Sigmoid colon (tissue), 7 donors: Measurements from ENCODE around the gene NHP2. TPM values are rescaled to one million over a fixed set of nuclear protein-coding genes. Genes with fewer than 3 reads are reported as not detected.
"Not testable (repeated sequence)": the region's sequence is repeated elsewhere in the genome, so short reads cannot be mapped to it uniquely, and the experiment has no call there.

Source experiments
- DNase-seq: peaks from one replicate; pipeline ENCODE4 v3.0.0-alpha.2; 2019
- H3K27ac ChIP-seq, 4 donors: fragments of 200-600 bp; sonication (generic); one replicate each; pipeline ENCODE4 v1.5.1; 2016 to 2019; ENCODE audit warnings: mild to moderate bottlenecking in 1 of 4
- H3K27me3 ChIP-seq, 3 donors: fragments of 200-600 bp; sonication (generic); one replicate each; pipeline ENCODE4 v1.5.1; 2019; ENCODE audit warnings: mild to moderate bottlenecking in 1 of 3
- H3K36me3 ChIP-seq, 4 donors: fragments of 200-600 bp; sonication (generic); one replicate each; pipeline ENCODE4 v1.5.1; 2016 to 2019
- H3K4me1 ChIP-seq, 4 donors: fragments of 200-600 bp; sonication (generic); one replicate each; pipeline ENCODE4 v1.5.1; 2017 to 2019
- H3K4me3 ChIP-seq, 4 donors: fragments of 200-600 bp; sonication (generic); one replicate each; pipeline ENCODE4 v1.5.1; 2017 to 2019; ENCODE audit warnings: mild to moderate bottlenecking in 2 of 4, moderate library complexity in 1 of 4
- H3K9me3 ChIP-seq, 4 donors: fragments of 200-600 bp in 3 of 4; sonication (generic) in 3 of 4; one replicate each; pipeline versions ENCODE4 v1.5.1 to v1.6.1; 2013 to 2019
- EP300 ChIP-seq, 4 donors: sonication (generic); formaldehyde crosslinking; IDR thresholded peaks; one replicate each; pipeline ENCODE4 v1.6.1; 2017; ENCODE audit warnings: antibody characterized with exemption in 4 of 4
- POLR2A ChIP-seq, 2 donors: fragments of 450-650 bp; IDR thresholded peaks; one replicate each; pipeline ENCODE4 v1.6.1; 2016; ENCODE audit warnings: antibody characterized with exemption in 2 of 2, mild to moderate bottlenecking in 2 of 2, moderate library complexity in 2 of 2
- POLR2AphosphoS5 ChIP-seq, 4 donors: sonication (generic); formaldehyde crosslinking; IDR thresholded peaks; one replicate each; pipeline ENCODE4 v1.6.1; 2017; ENCODE audit warnings: antibody characterized with exemption in 4 of 4
- WGBS, 2 donors: extraction: QIAGEN DNeasy Blood & Tissue Kit; methylation state at CpG; one replicate each; pipeline ENCODE4 v1.1.7; 2013; 5-methylcytosine and 5-hydroxymethylcytosine counted together
- intact Hi-C: fragments of 100-400 bp; cut with DNase I; formaldehyde crosslinking; loops from one replicate; pipeline ENCODE4 v1.15.1; 2023
- polyA plus RNA-seq, 3 donors: library from polyadenylated mRNA; stranded (reverse); fragments of 200-250 nt; gene quantifications; one replicate each; pipeline ENCODE4 v1.2.3, GENCODE V29; 2013
- total RNA-seq, 4 donors: library from RNA; depleted of rRNA; stranded (reverse); fragments of >200 nt; gene quantifications; one replicate each; pipeline ENCODE4 v1.1.0, GENCODE V29; 2016
- TF ChIP-seq, protein P1 (sequence below), 4 experiments: fragments of 450-650 bp in 3 of 4; fragments of 200-600 bp in 1 of 4; IDR thresholded peaks; one replicate each; pipeline ENCODE4 v1.5.1; 2016 to 2019; ENCODE audit warnings: antibody characterized with exemption in 4 of 4, mild to moderate bottlenecking in 3 of 4, moderate library complexity in 2 of 4
- donor health status: healthy with polysubstance abuse.
- donor health status: Bipolar disorder and iron deficiency.
- donor health status: healthy.

The NHP2 gene
- total and polyA plus RNA-seq, 7 donors, result 77.8 to 231 (median 165) TPM

DNA sequence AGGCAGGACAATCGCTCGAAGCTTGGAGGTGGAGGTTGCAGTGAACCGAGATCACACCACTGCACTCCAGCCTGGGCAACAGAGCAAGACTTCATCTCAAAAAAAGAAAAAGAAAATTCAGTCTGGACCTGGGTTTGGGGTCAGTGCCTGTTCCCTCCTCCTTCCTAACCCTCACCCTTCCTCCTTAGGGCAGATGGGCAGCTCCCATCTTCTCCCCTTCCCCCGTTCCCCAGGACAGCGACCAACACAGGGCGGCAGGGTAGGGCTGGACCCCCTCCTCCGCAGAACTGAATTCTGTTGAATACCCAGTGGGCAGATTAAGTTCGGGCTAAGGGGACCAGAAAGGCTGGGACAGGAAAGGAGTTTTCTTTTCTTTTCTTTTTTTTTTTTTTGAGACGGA, 24.4 kb downstream of the NHP2 start:
- H3K27me3 ChIP-seq, result no peaks in the 10 kb centered on the region
- H3K36me3 ChIP-seq, result peaks cover 0 to 9% (median 0%) of the 10 kb centered on the region in 4 donors
- no peak for DNase-seq
- peaks cover 0 to 21% (median 14%) of the 10 kb centered on the region in 4 donors for H3K4me1 ChIP-seq
- no peaks in the 10 kb centered on the region for H3K9me3 ChIP-seq
- no peak overlapping the region for H3K4me3 ChIP-seq
- WGBS, 2 donors, result 95 to 97% methylated on average over 9 of the region's 9 CpGs
- TF ChIP-seq EP300 (IDR thresholded peaks at IDR 0.05) (no peak), POLR2AphosphoS5 (IDR thresholded peaks at IDR 0.05) (no peak)
- intact Hi-C loops, result no loop called here
- H3K27ac ChIP-seq, result no peak overlapping the region

DNA sequence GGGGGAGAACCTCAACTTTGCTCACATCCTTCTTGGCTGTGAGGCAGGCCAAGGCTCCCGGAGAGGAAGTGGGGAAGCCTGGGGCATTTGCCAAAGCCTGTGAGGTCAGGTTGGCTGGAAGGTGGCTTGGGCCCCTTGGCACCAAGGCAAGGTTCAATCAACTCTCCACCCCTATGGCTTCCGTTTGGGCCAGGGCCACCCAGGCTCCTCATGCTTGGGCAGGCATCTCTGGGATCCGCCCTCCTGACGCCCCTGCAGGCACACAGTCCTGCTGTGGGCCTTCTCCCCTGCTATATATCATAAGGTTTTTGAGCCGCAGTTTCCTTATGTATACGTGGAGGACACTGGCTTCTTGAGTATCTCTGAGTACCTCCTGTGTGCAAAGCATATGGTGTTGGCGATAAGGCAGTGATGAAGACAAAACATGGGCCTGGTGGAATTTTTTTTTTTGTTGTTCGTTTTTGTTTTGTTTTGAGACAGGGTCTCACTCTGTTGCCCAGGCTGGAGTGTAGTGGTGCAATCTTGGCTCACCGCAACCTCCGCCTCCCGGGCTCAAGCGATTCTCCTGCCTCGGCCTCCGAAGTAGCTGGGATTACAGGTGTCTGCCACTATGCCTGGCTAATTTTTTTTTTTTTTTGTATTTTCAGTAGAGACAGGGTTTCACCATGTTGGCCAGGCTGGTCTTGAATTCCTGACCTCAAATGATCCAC, 26.2 kb downstream of the NHP2 start:
- H3K4me3 ChIP-seq, H3K27ac ChIP-seq, H3K36me3 ChIP-seq, H3K9me3 ChIP-seq, H3K27me3 ChIP-seq, intact Hi-C loops, DNase-seq: not testable (repeated sequence)
- WGBS, 2 donors, result 84 to 88% methylated on average over 14 of the region's 14 CpGs
- peaks cover 0 to 37% (median 27%) of the 10 kb centered on the region in 4 donors for H3K4me1 ChIP-seq

DNA sequence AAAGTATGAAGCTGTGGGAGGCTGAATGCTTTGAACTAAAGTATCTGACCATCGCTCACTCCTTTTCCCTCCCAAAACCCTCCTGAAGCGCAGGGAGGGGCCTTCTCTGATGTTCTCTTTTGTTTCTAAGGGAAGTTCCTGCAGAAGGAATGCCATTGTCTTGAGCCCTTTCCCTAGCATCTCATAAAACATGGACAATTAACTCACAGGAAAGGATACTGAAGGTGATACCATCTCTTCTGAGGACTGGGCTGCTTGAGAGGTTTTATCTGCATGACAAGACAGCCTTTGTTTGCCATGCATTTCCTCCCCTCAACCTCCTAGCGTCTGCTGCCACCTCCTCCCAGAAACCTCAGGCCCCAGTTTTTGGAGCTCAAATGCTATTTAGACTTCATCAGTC, 27.1 kb downstream of the NHP2 start:
- H3K27ac ChIP-seq, result no peak overlapping the region
- H3K4me3 ChIP-seq, result no peak overlapping the region
- peaks cover 0 to 37% (median 28%) of the 10 kb centered on the region in 4 donors for H3K4me1 ChIP-seq
- intact Hi-C loops, result no loop called here
- no peak for DNase-seq
- WGBS, 2 donors, result 82 to 87% methylated on average over 3 of the region's 3 CpGs
- H3K9me3 ChIP-seq, result no peaks in the 10 kb centered on the region
- no peaks in the 10 kb centered on the region for H3K36me3 ChIP-seq
- TF ChIP-seq, protein P1, sequence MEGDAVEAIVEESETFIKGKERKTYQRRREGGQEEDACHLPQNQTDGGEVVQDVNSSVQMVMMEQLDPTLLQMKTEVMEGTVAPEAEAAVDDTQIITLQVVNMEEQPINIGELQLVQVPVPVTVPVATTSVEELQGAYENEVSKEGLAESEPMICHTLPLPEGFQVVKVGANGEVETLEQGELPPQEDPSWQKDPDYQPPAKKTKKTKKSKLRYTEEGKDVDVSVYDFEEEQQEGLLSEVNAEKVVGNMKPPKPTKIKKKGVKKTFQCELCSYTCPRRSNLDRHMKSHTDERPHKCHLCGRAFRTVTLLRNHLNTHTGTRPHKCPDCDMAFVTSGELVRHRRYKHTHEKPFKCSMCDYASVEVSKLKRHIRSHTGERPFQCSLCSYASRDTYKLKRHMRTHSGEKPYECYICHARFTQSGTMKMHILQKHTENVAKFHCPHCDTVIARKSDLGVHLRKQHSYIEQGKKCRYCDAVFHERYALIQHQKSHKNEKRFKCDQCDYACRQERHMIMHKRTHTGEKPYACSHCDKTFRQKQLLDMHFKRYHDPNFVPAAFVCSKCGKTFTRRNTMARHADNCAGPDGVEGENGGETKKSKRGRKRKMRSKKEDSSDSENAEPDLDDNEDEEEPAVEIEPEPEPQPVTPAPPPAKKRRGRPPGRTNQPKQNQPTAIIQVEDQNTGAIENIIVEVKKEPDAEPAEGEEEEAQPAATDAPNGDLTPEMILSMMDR (IDR thresholded peaks at IDR 0.05), result no peak
- TF ChIP-seq POLR2A (IDR thresholded peaks at IDR 0.05) (no peak), POLR2AphosphoS5 (IDR thresholded peaks at IDR 0.05) (no peak), EP300 (IDR thresholded peaks at IDR 0.05) (no peak)
- H3K27me3 ChIP-seq, result no peaks in the 10 kb centered on the region

- H3K27ac ChIP-seq, result no peak overlapping the region
- TF ChIP-seq POLR2A (IDR thresholded peaks at IDR 0.05) (no peak), POLR2AphosphoS5 (IDR thresholded peaks at IDR 0.05) (no peak), EP300 (IDR thresholded peaks at IDR 0.05) (no peak)
- TF ChIP-seq, protein P1 (IDR thresholded peaks at IDR 0.05), result no peak
- intact Hi-C loops, result no loop called here
- no peaks in the 10 kb centered on the region for H3K9me3 ChIP-seq
- 87 to 88% methylated on average over 10 of the region's 10 CpGs for WGBS, 2 donors
- H3K4me3 ChIP-seq, result no peak overlapping the region
- H3K36me3 ChIP-seq, result no peaks in the 10 kb centered on the region
- no peak for DNase-seq
- peaks cover 0 to 43% (median 34%) of the 10 kb centered on the region in 4 donors for H3K4me1 ChIP-seq
- no peaks in the 10 kb centered on the region for H3K27me3 ChIP-seq
These were observed 28.3 kb downstream of the NHP2 start for GRCh38 chr5:178125253-178125906.

DNA sequence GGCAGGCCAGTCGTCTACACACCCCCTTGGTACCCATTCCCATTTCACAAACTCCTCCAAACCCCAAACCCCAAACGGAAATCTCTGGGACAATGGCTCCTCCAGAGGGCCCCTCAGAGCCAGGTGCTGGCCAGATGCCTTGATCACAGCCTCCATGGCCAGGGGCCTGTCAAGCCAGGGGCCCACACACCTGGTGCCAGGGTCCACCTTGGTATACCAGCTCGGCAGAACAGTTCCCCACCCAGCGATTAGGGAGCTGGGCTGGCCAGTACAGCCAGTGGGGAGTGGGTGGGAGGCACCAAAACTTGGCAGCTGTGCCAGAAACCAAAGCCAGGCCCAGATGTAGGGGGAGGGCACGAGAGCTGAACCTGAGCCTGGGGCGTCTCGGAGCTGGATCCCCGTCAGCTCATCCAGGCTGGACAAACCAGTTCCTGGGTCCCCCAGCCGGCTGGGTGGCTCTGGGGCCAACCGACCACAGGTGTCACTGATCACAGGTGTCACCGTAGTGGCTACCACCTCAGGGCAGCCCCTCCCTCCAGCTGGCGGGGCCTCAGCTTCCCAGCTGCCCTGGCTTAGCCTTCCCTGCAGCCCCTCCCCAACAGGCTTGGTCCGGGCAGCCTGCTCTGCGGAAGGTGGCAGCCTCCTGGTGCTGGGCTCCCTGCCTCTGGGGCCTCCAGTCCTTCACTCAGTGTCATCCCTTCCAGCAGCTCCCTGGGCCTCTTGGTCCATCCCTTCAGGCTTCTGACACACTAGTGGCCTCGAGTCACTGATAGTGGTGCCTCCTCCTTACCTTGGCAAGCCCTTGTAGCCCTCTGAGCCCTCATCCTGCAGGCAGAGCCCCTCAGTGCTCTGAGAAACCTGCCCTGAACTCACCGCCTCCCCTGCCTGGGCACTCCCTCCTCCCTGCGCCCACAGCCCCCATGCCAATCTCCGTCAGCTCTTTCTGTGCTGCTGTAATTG, 29.4 kb downstream of the NHP2 start:
- peaks cover 0 to 36% (median 30%) of the 10 kb centered on the region in 4 donors for H3K4me1 ChIP-seq
- intact Hi-C loops, result loop anchor here (5.0 kb wide), 2 partner anchors 38 to 47 kb away; no protein-coding TSS in a partner anchor
- no peak overlapping the region for H3K27ac ChIP-seq
- no peaks in the 10 kb centered on the region for H3K9me3 ChIP-seq
- no peaks in the 10 kb centered on the region for H3K36me3 ChIP-seq
- TF ChIP-seq POLR2AphosphoS5 (IDR thresholded peaks at IDR 0.05) (no peak), POLR2A (IDR thresholded peaks at IDR 0.05) (no peak), EP300 (IDR thresholded peaks at IDR 0.05) (no peak)
- TF ChIP-seq, protein P1 (IDR thresholded peaks at IDR 0.05), result no peak
- WGBS, 2 donors, result 38 to 73% methylated on average over 18 of the region's 18 CpGs
- no peak overlapping the region for H3K4me3 ChIP-seq
- DNase-seq, result no peak
- no peaks in the 10 kb centered on the region for H3K27me3 ChIP-seq
